Sigmoid colon (tissue), 7 donors: ENCODE results near the gene COX4I1. TPM values are rescaled to one million over a fixed set of nuclear protein-coding genes. Genes with fewer than 3 reads are reported as not detected.
A peak's percentile ranks its signal among the peaks of the same experiment; 100 is the strongest.

Experiments used
- DNase-seq: peaks from one replicate; pipeline ENCODE4 v3.0.0-alpha.2; 2019
- H3K27ac ChIP-seq, 4 donors: fragments of 200-600 bp; sonication (generic); one replicate each; pipeline ENCODE4 v1.5.1; 2016 to 2019; ENCODE audit warnings: mild to moderate bottlenecking in 1 of 4
- H3K27me3 ChIP-seq, 3 donors: fragments of 200-600 bp; sonication (generic); one replicate each; pipeline ENCODE4 v1.5.1; 2019; ENCODE audit warnings: mild to moderate bottlenecking in 1 of 3
- H3K36me3 ChIP-seq, 4 donors: fragments of 200-600 bp; sonication (generic); one replicate each; pipeline ENCODE4 v1.5.1; 2016 to 2019
- H3K4me1 ChIP-seq, 4 donors: fragments of 200-600 bp; sonication (generic); one replicate each; pipeline ENCODE4 v1.5.1; 2017 to 2019
- H3K4me3 ChIP-seq, 4 donors: fragments of 200-600 bp; sonication (generic); one replicate each; pipeline ENCODE4 v1.5.1; 2017 to 2019; ENCODE audit warnings: mild to moderate bottlenecking in 2 of 4, moderate library complexity in 1 of 4
- H3K9me3 ChIP-seq, 4 donors: fragments of 200-600 bp in 3 of 4; sonication (generic) in 3 of 4; one replicate each; pipeline versions ENCODE4 v1.5.1 to v1.6.1; 2013 to 2019
- EP300 ChIP-seq, 4 donors: sonication (generic); formaldehyde crosslinking; IDR thresholded peaks; one replicate each; pipeline ENCODE4 v1.6.1; 2017; ENCODE audit warnings: antibody characterized with exemption in 4 of 4
- POLR2A ChIP-seq, 2 donors: fragments of 450-650 bp; IDR thresholded peaks; one replicate each; pipeline ENCODE4 v1.6.1; 2016; ENCODE audit warnings: antibody characterized with exemption in 2 of 2, mild to moderate bottlenecking in 2 of 2, moderate library complexity in 2 of 2
- POLR2AphosphoS5 ChIP-seq, 4 donors: sonication (generic); formaldehyde crosslinking; IDR thresholded peaks; one replicate each; pipeline ENCODE4 v1.6.1; 2017; ENCODE audit warnings: antibody characterized with exemption in 4 of 4
- WGBS, 2 donors: extraction: QIAGEN DNeasy Blood & Tissue Kit; methylation state at CpG; one replicate each; pipeline ENCODE4 v1.1.7; 2013; 5-methylcytosine and 5-hydroxymethylcytosine counted together
- intact Hi-C: fragments of 100-400 bp; cut with DNase I; formaldehyde crosslinking; loops from one replicate; pipeline ENCODE4 v1.15.1; 2023
- polyA plus RNA-seq, 3 donors: library from polyadenylated mRNA; stranded (reverse); fragments of 200-250 nt; gene quantifications; one replicate each; pipeline ENCODE4 v1.2.3, GENCODE V29; 2013
- total RNA-seq, 4 donors: library from RNA; depleted of rRNA; stranded (reverse); fragments of >200 nt; gene quantifications; one replicate each; pipeline ENCODE4 v1.1.0, GENCODE V29; 2016
- TF ChIP-seq, protein P1 (sequence below), 4 experiments: fragments of 450-650 bp in 3 of 4; fragments of 200-600 bp in 1 of 4; IDR thresholded peaks; one replicate each; pipeline ENCODE4 v1.5.1; 2016 to 2019; ENCODE audit warnings: antibody characterized with exemption in 4 of 4, mild to moderate bottlenecking in 3 of 4, moderate library complexity in 2 of 4
- donor health status: healthy with polysubstance abuse.
- donor health status: Bipolar disorder and iron deficiency.
- donor health status: healthy.

Gene COX4I1
- total and polyA plus RNA-seq, 7 donors, result 700 to 1,922 (median 868) TPM

DNA sequence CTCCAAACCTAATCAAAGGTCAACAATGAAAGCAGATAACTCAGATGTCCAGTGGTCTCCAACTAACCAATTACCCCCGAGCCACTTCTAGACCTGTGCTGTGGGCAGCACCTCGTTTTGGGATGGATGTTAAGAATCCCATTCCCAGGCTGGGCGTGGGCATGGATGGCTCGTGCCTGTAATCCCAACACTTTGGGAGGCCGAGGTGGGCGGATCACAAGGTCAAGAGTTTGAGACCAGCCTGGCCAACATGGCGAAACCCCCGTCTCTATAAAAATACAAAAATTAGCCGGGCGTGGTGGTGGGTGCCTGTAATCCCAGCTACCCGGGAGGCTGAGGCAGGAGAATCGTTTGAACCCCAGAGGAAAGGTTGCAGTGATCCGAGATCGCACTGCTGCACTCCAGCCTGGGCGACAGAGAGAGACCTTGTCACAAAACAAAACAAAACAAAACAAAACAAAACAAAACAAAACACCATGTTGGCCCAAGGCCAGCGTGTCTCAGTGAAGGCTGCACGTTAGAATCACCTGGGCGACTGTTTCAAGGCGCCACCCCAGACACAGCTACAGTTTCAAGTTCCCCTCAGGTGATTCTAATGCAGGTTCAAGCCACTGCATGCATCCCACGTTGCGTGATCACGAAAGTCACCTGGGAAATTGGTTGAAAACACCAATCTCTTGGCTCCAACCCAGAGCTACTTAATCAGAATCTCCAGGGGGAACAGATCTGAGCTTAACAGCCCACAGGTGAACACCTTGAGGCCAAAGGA, 21.3 kb downstream of the COX4I1 start:
- Histone ChIP-seq H3K4me3 (no peak overlapping the region), H3K4me1 (peaks cover 0 to 10% (median 0%) of the 10 kb centered on the region in 4 donors), H3K27me3 (peaks cover 0 to 14% (median 4%) of the 10 kb centered on the region in 3 donors), H3K36me3 (no peaks in the 10 kb centered on the region), H3K9me3 (no peaks in the 10 kb centered on the region), H3K27ac (no peak overlapping the region)
- DNase-seq, result peak; percentile 56
- intact Hi-C loops, result loop anchor here (1.0 kb wide), 2 partner anchors 168 to 196 kb away; no protein-coding TSS in a partner anchor
- 59 to 73% methylated on average over 22 of the region's 22 CpGs for WGBS, 2 donors
- TF ChIP-seq POLR2A (IDR thresholded peaks at IDR 0.05) (no peak), POLR2AphosphoS5 (IDR thresholded peaks at IDR 0.05) (no peak), EP300 (IDR thresholded peaks at IDR 0.05) (no peak)
- TF ChIP-seq, protein P1, sequence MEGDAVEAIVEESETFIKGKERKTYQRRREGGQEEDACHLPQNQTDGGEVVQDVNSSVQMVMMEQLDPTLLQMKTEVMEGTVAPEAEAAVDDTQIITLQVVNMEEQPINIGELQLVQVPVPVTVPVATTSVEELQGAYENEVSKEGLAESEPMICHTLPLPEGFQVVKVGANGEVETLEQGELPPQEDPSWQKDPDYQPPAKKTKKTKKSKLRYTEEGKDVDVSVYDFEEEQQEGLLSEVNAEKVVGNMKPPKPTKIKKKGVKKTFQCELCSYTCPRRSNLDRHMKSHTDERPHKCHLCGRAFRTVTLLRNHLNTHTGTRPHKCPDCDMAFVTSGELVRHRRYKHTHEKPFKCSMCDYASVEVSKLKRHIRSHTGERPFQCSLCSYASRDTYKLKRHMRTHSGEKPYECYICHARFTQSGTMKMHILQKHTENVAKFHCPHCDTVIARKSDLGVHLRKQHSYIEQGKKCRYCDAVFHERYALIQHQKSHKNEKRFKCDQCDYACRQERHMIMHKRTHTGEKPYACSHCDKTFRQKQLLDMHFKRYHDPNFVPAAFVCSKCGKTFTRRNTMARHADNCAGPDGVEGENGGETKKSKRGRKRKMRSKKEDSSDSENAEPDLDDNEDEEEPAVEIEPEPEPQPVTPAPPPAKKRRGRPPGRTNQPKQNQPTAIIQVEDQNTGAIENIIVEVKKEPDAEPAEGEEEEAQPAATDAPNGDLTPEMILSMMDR (IDR thresholded peaks at IDR 0.05), result no peak

DNA sequence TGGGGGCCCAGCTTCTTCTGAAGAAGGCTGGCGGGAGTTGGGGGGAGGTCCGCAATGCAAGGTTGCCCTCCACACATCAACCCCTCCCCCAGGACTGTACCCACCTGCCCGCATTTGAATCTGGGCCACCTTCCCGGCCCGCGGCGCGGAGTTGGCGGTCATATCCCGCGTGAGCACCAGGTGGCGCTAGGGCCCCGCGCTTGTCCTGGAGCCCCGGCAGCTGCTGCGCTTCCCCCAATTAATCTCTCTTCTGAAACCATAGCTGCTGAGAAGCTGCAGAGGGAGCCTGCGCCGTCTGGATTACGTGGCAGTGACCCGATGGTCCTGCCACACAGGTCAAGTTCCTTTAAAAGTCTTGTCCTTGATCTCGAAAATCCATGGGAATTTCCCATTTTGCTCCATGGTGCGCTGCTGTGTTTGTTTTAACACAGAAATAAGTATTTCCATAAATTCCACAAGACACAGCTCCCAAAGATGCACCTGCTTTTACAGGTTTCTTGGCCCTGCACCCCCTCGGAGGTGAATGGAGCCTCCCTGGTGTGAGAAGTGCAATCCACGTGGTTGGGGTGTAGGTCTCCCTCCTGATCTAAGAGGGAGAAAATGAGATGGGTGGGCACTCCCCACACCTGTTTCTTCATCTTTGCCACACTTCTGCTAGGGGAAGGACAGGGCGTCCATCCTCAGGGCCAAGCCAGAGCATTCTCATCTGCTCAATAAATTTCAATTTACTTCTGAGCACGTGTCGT, 22.1 kb downstream of the COX4I1 start:
- H3K4me1 ChIP-seq, result peaks cover 0 to 10% (median 0%) of the 10 kb centered on the region in 4 donors
- peak; percentile 89 for DNase-seq
- intact Hi-C loops, result loop anchor here (1.0 kb wide), 2 partner anchors 167 to 195 kb away; no protein-coding TSS in a partner anchor
- 12 to 14% methylated on average over 27 of the region's 27 CpGs for WGBS, 2 donors
- H3K9me3 ChIP-seq, result no peaks in the 10 kb centered on the region
- H3K36me3 ChIP-seq, result no peaks in the 10 kb centered on the region
- TF ChIP-seq EP300 (IDR thresholded peaks at IDR 0.05) (no peak), POLR2AphosphoS5 (IDR thresholded peaks at IDR 0.05) (peak in 1 of 4 donors; percentile 36)
- TF ChIP-seq, protein P1 (IDR thresholded peaks at IDR 0.05), result peak; percentile 94 to 99 (median 98)
- no peak overlapping the region for H3K4me3 ChIP-seq
- H3K27ac ChIP-seq, result no peak overlapping the region
- peaks cover 0 to 8% (median 4%) of the 10 kb centered on the region in 3 donors for H3K27me3 ChIP-seq

GRCh38 chr16:85822145-85822544, 22.6 kb downstream of the COX4I1 start:
- 89 to 91% methylated on average over 12 of the region's 12 CpGs for WGBS, 2 donors
- Histone ChIP-seq H3K9me3 (no peaks in the 10 kb centered on the region), H3K4me3 (no peak overlapping the region), H3K27me3 (peaks cover 0 to 8% (median 4%) of the 10 kb centered on the region in 3 donors), H3K27ac (no peak overlapping the region), H3K36me3 (no peaks in the 10 kb centered on the region), H3K4me1 (peaks cover 0 to 10% (median 0%) of the 10 kb centered on the region in 4 donors)
- TF ChIP-seq, protein P1 (IDR thresholded peaks at IDR 0.05), result no peak
- TF ChIP-seq EP300 (IDR thresholded peaks at IDR 0.05) (no peak), POLR2AphosphoS5 (IDR thresholded peaks at IDR 0.05) (no peak), POLR2A (IDR thresholded peaks at IDR 0.05) (no peak)
- intact Hi-C loops, result no loop called here
- peak; percentile 49 for DNase-seq

DNA sequence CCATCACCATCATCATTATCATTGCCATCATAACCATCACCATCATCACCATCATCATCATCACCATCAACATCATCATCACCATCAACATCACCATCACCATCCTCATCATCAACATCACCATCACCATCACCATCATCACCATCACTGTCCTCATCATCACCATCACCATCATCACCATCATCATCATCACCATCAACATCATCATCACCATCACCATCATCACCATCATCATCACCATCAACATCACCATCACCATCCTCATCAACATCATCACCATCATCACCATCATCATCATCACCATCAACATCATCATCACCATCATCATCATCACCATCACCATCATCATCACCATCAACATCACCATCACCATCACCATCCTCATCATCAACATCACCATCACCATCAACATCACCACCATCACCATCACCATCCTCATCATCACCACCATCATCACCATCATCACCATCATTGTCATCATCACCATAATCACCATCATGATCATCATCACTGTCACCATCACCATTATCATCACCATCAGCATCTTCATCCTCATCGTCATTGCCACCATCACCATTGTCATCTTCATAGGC, 23.9 kb downstream of the COX4I1 start:
- peaks cover 0 to 8% (median 4%) of the 10 kb centered on the region in 3 donors for H3K27me3 ChIP-seq

More for the DNA sequence above, 23.9 kb downstream of the COX4I1 start:
- H3K4me3 ChIP-seq, result no peak overlapping the region
- WGBS, 2 donors, result 98% methylated on average over 1 of the region's 1 CpG
- H3K4me1 ChIP-seq, result peaks cover 0 to 19% (median 10%) of the 10 kb centered on the region in 4 donors
- intact Hi-C loops, result no loop called here
- no peak for DNase-seq
- H3K9me3 ChIP-seq, result no peaks in the 10 kb centered on the region
- H3K27ac ChIP-seq, result no peak overlapping the region
- no peaks in the 10 kb centered on the region for H3K36me3 ChIP-seq
- TF ChIP-seq POLR2AphosphoS5 (IDR thresholded peaks at IDR 0.05) (no peak), EP300 (IDR thresholded peaks at IDR 0.05) (no peak), POLR2A (IDR thresholded peaks at IDR 0.05) (no peak)
- TF ChIP-seq, protein P1 (IDR thresholded peaks at IDR 0.05), result no peak
